ENCODE measurements around the gene C4orf51.

C4orf51 gene

DNA sequence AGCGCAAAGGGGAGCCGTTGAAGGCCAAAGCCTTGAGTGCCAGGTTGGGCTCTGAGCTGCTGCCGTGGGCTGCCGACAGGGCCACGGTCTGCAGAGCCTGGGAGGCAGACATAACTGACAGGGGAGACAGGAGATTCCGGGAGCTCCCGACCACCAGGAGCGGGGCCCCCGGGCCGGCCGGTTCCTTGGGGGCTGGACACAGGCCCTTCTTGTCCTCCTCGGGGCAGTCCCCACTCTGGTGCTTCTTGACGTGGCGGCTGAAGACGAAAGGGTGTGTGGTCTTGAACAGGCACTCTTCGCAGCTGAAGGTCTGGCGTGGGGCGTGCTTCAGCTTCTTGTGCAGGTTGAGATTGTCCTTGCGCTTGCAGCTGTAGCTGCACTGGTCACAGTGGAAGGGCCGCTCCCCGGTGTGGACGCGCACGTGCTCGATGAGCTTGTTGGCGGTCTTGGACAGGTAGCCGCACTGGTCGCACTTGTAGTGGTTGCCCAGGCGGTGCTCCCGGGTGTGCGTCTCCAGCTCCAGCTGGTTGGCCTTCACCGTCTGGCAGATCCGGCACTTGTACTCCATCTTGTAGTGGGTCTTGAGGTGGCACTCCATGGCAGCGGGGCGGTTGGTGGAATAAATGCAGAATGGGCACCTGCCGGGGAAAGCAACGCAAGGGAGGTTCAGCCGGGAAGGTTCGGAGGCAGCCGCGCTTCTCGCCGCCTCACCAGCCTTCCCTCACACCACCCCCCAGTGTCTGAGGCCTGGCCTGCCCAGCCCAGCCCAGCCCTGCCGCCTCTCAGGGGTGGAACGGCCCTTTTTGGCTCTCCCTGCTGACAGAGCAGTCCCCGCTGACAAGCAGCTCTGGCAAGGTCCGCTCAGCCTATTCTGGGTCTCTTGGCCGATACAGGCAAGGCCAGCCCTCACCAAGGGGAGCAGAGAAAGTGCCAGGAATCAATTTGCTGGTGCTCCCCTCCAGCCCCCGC lies 81.3 kb downstream of the C4orf51 start:
- DNase-seq = no peak

DNA sequence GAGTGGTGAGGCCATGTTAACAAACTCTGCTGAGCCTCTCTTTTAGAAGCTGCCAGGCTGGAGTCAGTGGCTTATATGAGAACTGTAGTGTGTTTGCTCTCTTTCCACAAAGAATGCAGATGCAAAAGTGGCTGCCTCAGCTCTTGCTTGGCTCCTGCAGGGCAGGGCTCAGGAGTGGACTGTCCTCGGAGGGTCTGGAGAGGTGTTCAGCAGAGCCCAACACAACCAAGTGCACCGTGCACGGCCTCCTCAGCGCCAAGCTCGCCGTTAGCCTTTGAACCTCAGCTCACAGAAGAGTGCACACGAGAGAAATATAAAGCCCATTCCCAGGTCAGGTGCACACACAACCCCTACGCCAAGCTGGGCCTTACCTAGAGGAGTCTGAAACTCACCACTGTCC lies 82.8 kb downstream of the C4orf51 start:
- DNase-seq = no peak

DNA sequence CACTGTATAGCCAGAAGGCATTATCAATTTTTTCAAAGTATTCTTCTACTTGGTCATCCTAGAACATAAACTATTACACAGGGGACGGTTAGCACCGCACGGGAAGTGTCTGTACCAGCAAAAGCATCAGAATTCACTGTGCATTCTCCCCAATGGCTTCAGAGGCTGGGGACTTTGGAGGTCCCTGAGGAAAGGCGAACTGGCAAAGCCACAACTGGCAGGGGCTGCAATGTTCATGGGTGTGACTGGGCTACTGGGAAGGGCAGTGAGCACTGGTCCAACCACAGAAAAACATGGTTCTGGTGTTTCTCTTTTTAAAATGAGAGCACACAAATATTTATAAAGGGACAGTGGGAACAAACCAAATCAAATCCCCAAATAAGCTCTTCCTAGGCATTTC lies 83.5 kb downstream of the C4orf51 start:
- no peak for DNase-seq

DNA sequence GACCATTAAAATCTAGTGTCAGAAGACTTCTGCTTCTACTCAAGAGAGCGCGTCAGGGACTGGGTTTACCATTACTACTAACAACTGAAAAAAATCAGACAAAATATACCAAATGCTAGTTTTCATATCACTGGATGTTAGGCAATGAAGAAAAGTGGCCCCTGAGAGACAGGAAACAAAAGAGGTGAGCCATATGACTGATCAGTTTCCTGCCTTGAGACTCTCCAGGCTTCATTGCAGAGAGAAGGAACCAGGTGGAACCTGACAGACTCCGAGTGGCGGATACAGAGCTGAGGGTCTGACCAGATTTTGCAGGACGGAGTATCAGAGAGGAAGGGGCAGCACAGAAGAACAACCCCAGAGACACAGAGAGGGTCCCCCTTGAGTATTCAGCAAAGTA lies 86.3 kb downstream of the C4orf51 start:
- DNase-seq = no peak

DNA sequence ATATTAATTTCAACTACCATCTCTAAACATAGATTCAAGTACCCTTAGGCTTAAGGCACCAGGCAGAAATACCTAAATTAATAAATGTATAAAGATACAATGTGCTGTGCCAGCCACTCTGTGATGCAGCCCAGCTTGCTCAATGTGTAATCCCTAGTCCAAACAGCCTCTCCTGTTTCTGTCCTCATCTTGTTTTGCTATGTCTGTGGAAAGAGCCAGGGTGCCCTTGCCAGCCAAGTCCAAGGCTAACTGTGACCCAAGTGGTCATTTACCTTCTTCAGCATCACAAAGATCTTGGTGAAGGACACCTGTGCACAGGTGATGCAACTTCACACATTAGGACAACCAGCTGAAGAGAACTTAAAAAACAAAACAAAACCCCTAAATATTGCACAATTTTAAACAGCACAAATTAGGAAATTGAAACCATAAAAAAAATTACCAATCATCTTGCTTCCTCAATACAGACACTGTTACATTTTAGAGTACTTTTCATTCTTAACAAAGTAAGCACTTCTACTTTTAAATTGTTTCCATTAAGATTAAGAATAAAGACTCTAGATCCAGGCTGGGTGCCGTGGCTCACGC lies 89.6 kb downstream of the C4orf51 start:
- no peak for DNase-seq

DNA sequence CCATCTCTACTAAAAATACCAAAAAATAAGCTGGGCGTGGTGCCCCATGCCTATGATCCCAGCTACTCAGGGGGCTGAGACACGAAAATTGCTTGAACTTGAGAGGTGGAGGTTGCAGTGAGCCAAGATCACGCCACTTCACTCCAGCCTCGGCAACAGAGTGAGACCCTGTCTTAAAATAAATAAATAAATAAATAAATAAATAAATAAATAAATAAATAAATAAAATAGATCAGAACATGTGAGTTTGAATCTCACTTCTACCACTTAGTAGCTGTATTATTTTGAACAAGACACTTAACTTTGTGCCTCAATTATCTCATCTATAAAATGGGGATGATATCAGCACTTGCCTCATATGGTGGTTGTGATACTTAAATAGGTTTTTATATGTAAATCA lies 90.2 kb downstream of the C4orf51 start:
- no peak for DNase-seq

DNA sequence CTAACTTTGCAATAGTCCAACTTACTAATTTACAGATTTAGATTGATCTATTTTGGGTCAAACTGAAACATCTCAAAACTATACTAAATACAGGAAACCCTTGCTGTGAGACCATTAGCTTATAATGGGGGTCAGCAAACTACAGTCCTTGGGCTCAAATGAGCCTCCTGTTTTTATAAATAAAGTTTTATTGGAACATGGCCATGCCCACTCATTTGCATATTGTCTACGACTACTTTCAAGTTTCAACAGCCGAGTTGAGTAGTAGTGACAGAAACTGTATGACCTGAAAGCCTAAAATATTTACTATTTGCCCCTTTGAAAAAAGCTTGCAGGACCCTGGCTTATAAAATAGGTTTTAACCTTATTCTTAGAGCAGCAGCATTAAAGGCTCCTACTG lies 92.4 kb downstream of the C4orf51 start:
- DNase-seq = no peak

DNA sequence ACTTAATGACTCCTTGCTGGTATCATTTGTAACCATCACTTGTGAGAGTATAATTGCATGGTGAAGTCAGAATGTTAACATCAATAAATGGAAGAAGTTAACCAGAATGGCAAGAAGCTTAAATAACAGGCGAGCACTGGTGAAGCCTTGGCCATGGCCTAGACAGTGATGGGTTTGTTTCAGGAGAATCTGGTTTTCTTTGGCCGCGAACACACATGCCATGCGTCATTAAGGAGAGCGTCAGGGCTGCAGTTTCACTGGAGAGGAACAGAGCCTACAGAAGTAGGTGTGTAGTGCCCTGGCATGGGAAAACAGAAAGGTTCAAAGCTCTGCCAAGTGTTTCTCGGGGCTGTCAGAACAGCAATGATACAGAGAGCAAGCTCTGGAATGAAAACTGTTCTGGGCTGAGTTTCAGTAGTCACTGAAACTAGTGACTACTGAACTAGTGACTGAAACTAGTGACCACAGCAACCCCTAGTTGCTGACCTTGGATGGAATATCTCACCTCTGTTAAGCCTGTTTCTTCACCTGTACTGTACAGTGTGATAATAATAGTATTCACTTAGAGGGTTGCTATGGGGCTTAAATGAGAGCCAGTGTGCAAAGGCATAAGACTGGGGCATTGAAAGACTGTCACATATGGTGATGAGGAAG lies 93.8 kb downstream of the C4orf51 start:
- DNase-seq = no peak

DNA sequence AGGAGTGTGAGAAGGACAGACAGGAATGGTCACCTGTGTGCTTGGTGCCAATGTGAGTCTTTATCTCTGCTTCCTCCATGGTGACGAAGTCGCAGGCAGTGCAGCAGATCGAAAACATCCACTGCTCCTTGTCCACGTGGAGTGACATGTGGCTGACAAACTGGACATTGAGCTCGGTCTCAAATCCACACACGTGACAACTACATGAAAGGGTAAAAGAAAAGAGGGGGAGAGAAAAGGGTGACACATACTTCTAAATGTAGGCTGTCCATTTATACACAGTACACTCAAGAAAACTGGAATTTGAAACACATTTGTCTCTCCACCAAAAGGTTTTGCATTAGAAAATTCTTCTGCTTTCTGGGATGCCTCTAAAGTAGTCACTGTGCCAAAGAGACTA lies 94.5 kb downstream of the C4orf51 start:
- no peak for DNase-seq

DNA sequence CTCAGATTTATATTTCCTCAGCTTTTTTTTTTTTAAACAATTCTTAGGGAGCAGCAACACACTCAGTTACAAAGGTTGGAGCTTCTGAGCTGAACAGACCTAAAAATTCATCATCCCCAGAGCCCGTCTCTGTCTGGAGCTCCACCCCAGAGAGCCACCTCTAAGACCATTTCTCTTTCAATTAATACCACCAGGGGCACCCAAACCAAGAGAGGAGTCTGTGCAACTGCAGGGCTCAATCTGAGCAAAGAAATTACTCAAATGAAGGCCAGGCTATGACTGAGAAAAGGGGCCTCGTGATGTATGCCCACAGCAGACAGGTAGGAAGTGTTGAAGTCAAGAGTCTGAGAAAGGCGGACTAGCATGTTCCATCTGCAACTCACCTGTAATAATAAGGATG lies 95.5 kb downstream of the C4orf51 start:
- DNase-seq = no peak

DNA sequence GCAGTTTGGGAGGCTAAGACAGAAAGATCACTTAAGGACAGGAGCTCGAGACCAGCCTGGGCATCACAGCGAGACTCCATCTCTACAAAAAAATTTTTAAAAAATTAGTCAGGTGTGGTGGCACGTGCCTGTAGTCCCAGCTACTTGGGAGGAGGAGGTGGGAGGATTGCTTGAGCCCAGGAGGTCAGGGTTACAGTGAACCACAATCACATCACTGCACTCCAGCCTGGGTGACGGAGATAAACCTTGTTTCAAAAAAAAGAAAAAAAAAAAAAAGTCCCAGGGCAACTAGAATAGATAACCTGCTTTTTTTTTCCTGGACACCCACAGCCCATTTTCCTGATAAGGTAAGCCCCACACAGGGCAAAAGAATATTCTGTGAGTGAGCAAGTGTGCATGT lies 96.3 kb downstream of the C4orf51 start:
- no peak for DNase-seq

DNA sequence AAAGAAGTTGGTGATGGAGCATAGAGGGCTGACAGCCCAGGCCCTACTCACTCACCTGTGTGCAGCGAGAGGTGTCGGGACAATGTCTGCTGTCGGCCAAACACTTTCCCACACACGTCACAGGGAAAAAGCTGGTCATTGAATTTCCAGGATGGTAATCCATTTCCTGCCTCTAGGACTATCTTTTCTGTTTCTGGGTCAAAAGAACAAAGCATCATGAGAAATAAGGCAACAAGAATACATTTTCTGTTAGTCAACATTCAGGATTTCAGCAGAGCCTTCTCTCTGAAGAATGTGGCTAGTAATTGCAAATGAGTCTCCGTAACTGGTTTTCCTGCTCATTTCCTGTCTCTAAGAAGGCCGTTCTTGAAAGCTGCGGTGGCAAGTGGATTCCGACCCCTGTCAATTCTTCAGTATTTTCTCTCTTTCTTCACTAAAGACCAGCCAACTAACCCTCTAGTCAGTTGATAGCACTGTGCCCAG lies 99.4 kb downstream of the C4orf51 start:
- no peak for DNase-seq

DNA sequence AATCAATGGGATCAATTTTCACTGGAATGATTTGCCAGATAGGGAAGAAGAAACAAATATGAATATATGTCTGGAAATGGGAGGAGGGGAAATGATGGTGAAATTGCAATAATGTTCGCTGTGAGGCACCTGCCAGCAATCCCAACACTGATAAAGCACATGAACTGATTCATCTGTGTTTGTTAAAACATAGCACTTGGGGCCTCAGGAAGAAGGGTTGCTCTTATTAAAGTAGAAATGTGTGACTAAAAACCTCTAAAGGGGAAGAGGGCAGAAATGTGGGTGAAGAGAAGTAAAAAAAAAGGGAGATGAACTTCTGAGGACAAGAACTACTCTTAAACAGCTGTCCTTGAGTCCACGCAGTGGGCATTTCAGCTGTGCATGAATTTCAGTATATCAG lies 101.4 kb downstream of the C4orf51 start:
- DNase-seq = no peak

Measured in SHP77 (cell line).